ENCODE measurements around the gene IER3. TPM values are rescaled to one million over a fixed set of nuclear protein-coding genes. Genes with fewer than 3 reads are reported as not detected.

The IER3 gene
- polyA plus RNA-seq, 1 experiment: 51.7 TPM

- TF ChIP-seq, protein P1, sequence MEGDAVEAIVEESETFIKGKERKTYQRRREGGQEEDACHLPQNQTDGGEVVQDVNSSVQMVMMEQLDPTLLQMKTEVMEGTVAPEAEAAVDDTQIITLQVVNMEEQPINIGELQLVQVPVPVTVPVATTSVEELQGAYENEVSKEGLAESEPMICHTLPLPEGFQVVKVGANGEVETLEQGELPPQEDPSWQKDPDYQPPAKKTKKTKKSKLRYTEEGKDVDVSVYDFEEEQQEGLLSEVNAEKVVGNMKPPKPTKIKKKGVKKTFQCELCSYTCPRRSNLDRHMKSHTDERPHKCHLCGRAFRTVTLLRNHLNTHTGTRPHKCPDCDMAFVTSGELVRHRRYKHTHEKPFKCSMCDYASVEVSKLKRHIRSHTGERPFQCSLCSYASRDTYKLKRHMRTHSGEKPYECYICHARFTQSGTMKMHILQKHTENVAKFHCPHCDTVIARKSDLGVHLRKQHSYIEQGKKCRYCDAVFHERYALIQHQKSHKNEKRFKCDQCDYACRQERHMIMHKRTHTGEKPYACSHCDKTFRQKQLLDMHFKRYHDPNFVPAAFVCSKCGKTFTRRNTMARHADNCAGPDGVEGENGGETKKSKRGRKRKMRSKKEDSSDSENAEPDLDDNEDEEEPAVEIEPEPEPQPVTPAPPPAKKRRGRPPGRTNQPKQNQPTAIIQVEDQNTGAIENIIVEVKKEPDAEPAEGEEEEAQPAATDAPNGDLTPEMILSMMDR (IDR thresholded peaks at IDR 0.05; ENCODE audit: insufficient read depth, low read depth, low read length): no peak
- no peak for DNase-seq (ENCODE audit: low read depth)
- Histone ChIP-seq H3K36me3 (ENCODE audit: control insufficient read depth, insufficient read depth, low read length) (no peaks in the 10 kb centered on the region), H3K27me3 (ENCODE audit: control insufficient read depth, insufficient read depth, low read length) (no peaks in the 10 kb centered on the region), H3K4me3 (ENCODE audit: low read depth, low read length) (no peak overlapping the region)
- POLR2A ChIA-PET: no interaction called here
- CTCF ChIA-PET: interaction anchor here (1.4 to 2.3 kb wide), 2 partner anchors 13 to 32 kb away, joined by 5 to 14 read pairs; no protein-coding TSS in a partner anchor
Observed at GRCh38 chr6:30789606-30790005, 45.3 kb upstream of the IER3 start.

- no peak for DNase-seq (ENCODE audit: low read depth)
- Histone ChIP-seq H3K36me3 (ENCODE audit: control insufficient read depth, insufficient read depth, low read length) (no peaks in the 10 kb centered on the region), H3K27me3 (ENCODE audit: control insufficient read depth, insufficient read depth, low read length) (no peaks in the 10 kb centered on the region), H3K4me3 (ENCODE audit: low read depth, low read length) (no peak overlapping the region)
- CTCF ChIA-PET: interaction anchor here (0.8 to 2.3 kb wide), 3 partner anchors 25 to 40 kb away, joined by 3 to 14 read pairs (median 5); no protein-coding TSS in a partner anchor
- POLR2A ChIA-PET: no interaction called here
- TF ChIP-seq, protein P1 (IDR thresholded peaks at IDR 0.05; ENCODE audit: insufficient read depth, low read depth, low read length): no peak
Observed at GRCh38 chr6:30787954-30788353, 43.6 kb upstream of the IER3 start.

DNA sequence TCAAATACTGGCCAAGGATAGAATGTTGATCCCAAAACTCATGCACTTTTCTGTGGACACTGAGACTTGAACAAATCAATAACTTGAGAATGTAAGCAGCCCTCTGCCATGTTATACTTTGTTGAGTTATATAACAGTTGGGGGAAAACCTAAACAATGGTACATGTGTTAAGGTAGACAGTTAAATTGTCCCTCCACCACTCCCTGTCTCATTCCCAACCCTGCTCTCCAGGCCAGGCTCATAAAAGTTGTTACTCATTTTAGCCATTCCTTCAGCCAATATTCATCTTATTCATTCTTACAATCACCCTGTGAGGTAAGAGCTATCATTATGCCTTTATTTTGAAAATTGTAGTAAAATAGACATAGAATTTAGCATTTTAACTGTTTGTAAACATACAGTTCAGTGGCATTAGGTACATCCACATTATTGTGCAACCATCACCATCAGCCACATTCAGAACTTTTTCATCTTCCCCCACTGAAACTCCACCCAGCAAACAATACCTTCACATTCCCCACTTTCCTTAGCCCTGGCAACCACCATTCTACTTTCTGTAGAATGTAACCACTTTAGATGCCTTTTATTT lies 38.2 kb upstream of the IER3 start:
- POLR2A ChIA-PET: interaction anchor here (0.9 kb wide), 1 partner anchor 12 kb away, joined by 3 read pairs; no protein-coding TSS in a partner anchor
- TF ChIP-seq, protein P1 (IDR thresholded peaks at IDR 0.05; ENCODE audit: insufficient read depth, low read depth, low read length): no peak
- peak; percentile 84 for DNase-seq (ENCODE audit: low read depth)
- Histone ChIP-seq H3K36me3 (ENCODE audit: control insufficient read depth, insufficient read depth, low read length) (no peaks in the 10 kb centered on the region), H3K4me3 (ENCODE audit: low read depth, low read length) (no peak overlapping the region), H3K27me3 (ENCODE audit: control insufficient read depth, insufficient read depth, low read length) (no peaks in the 10 kb centered on the region)
- CTCF ChIA-PET: interaction anchor here (0.8 to 1.7 kb wide), 12 partner anchors 9 to 270 kb away, joined by 3 to 8 read pairs (median 3); partner anchors contain the start of gene VARS2

DNA sequence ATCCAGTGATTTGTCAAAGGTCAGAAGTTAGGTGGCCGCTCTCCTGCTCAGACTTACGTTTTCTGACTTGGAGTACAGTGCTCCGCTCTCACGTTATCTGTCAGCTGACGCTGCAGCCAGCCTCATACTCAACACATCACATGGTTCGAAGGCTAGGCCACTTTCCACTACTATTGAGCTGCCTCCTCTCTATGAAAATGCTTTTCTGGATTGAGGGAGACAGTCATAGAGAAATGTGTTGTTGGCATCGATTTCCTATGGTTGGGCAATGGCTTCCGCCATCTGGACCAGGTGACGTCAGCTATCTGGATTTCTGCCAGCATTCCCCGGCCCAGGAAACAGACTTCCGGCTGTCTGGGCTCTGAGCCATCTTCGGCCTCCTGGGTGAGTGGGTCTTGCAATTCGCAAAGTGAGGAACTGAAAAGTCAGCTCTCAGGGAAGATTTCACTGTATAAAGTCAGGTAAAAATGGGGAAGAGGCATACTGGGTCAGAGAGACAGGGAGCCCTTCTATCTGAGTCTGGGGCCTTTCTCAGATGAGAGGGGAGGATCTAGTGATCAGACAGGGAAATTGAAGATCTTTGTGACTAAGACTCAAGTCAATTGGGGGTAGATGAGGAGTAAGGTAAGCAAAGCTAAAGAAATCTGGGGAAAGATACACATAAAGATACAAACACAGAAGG lies 37.5 kb upstream of the IER3 start:
- TF ChIP-seq, protein P1 (IDR thresholded peaks at IDR 0.05; ENCODE audit: insufficient read depth, low read depth, low read length): no peak
- CTCF ChIA-PET: interaction anchor here (1.1 to 2.5 kb wide), 10 partner anchors 8 to 132 kb away, joined by 3 to 8 read pairs (median 5); partner anchors contain the start of gene VARS2

DNA sequence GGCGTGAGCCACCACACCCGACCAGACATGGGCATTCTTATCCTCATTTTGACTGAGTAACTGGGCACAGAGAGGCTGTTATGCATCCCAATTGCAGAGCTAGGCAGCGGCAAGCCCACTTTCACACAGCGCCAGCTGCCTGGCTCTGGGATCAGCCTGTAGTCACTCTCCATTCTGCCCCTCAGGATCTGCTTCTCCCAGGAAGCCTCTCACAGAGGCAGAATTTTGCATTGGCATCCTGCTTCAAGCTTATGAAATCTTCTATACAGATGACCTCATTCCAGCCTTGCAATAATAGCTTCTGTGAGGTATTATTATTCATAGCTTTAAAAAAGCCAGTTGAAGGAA lies 37.0 kb upstream of the IER3 start:
- no peak for DNase-seq (ENCODE audit: low read depth)
- Histone ChIP-seq H3K27me3 (ENCODE audit: control insufficient read depth, insufficient read depth, low read length) (no peaks in the 10 kb centered on the region), H3K4me3 (ENCODE audit: low read depth, low read length) (no peak overlapping the region), H3K36me3 (ENCODE audit: control insufficient read depth, insufficient read depth, low read length) (no peaks in the 10 kb centered on the region)
- POLR2A ChIA-PET: interaction anchor here (0.7 to 1.1 kb wide), 3 partner anchors 29 to 39 kb away, joined by 3 to 6 read pairs (median 3); partner anchors contain the start of gene FLOT1
- TF ChIP-seq, protein P1 (IDR thresholded peaks at IDR 0.05; ENCODE audit: insufficient read depth, low read depth, low read length): no peak
- CTCF ChIA-PET: interaction anchor here (1.1 to 2.5 kb wide), 8 partner anchors 7 to 133 kb away, joined by 3 to 8 read pairs (median 5); partner anchors contain the start of gene VARS2

More for the DNA sequence above, 37.5 kb upstream of the IER3 start:
- Histone ChIP-seq H3K27me3 (ENCODE audit: control insufficient read depth, insufficient read depth, low read length) (no peaks in the 10 kb centered on the region), H3K4me3 (ENCODE audit: low read depth, low read length) (no peak overlapping the region), H3K36me3 (ENCODE audit: control insufficient read depth, insufficient read depth, low read length) (no peaks in the 10 kb centered on the region)
- POLR2A ChIA-PET: interaction anchor here (0.5 to 1.1 kb wide), 5 partner anchors 12 to 164 kb away, joined by 3 to 6 read pairs (median 3); partner anchors contain the start of genes FLOT1 and MRPS18B
- DNase-seq (ENCODE audit: low read depth): peak; percentile 98
